ENCODE measurements around the gene LRRK2.

DNA sequence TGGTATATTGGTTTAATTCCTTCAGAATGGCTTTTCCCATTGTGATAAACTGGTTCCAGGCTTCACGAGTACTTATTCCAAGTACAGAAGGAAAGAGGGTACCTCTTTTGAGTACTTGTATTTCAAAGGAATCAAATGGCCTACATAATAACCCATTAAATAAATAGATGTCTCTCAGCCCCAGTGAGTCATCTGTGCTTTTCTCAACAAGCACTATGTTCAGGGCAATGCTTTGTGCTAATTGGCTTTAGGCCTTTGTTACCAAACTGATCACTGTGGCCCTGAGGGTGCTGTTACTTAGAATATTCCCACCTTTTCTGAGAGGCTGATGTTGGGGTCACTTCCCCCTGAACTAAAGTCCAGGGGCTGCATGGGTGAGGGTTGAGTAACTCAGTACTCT is 107.1 kb downstream of the LRRK2 start:
- TF ChIP-seq POLR2A (IDR thresholded peaks at IDR 0.05) (no peak), CTCF (IDR thresholded peaks at IDR 0.05) (no peak)

Data from suprapubic skin (tissue), 3 donors.